ENCODE results near the gene PRKCA. TPM values are rescaled to one million over a fixed set of nuclear protein-coding genes. Genes with fewer than 3 reads are reported as not detected.

PRKCA gene
- total and polyA plus RNA-seq, 2 donors (not counting 3 experiments of a cell fraction or from before 2014, with no cell fraction given), result 7.5 to 34.2 TPM

- H2AFZ ChIP-seq (ENCODE audit: low read depth, low read length), result no peak overlapping the region
- no peaks in the 10 kb centered on the region for H3K9me3 ChIP-seq (replicated peaks; ENCODE audit: control insufficient read depth, insufficient read depth, low read length)
- H3K4me1 ChIP-seq (ENCODE audit: control insufficient read depth, extremely low read depth, insufficient read depth, low read length), result no peaks in the 10 kb centered on the region
- no peak overlapping the region for H3K27ac ChIP-seq (ENCODE audit: insufficient read depth, low read depth, low read length)
- no peaks in the 10 kb centered on the region for H3K36me3 ChIP-seq (ENCODE audit: control insufficient read depth in 2 of 2, extremely low read depth in 1 of 2, insufficient read depth in 2 of 2, low read length in 2 of 2)
- no TSS peak for BruUV-seq (replicated peaks)
- no peak overlapping the region for H3K9ac ChIP-seq (replicated peaks; ENCODE audit: extremely low read depth, insufficient read depth, low read length)
- H3K4me2 ChIP-seq (ENCODE audit: insufficient read depth, low read length), result no peak overlapping the region
- H3K4me3 ChIP-seq (replicated peaks in 1 of 3; ENCODE audit: insufficient read depth in 1 of 3, low read depth in 1 of 3, low read length in 3 of 3), result no peak overlapping the region
- dilution Hi-C loops (cut with MboI; ENCODE audit: extremely low pct_ligation_motif_present, low sequenced_read_pairs), result no loop called here
- ChIA-PET CTCF (interaction anchor here (1.4 to 1.5 kb wide), 2 partner anchors 14 to 15 kb away, joined by 5 to 6 read pairs; no protein-coding TSS in a partner anchor), POLR2A (no interaction called here)
- DNase-seq (ENCODE audit: low read depth, low spot score) (no peak), FAIRE-seq (no peak)
- intact Hi-C loops (cut with micrococcal nuclease), result no loop called here
- H3K27me3 ChIP-seq (ENCODE audit: control insufficient read depth in 2 of 2, insufficient read depth in 2 of 2, low read length in 2 of 2), result no peaks in the 10 kb centered on the region
- H4K20me1 ChIP-seq (replicated peaks; ENCODE audit: control insufficient read depth, extremely low read depth, insufficient read depth, low read length), result no peaks in the 10 kb centered on the region
- no peaks in the 10 kb centered on the region for H3K9me1 ChIP-seq (replicated peaks; ENCODE audit: control insufficient read depth, extremely low read depth, insufficient read depth, low read length)
- TF ChIP-seq POLR2A (IDR thresholded peaks at IDR 0.05; ENCODE audit: low read depth, low read length), result no peak
- no peaks in the 10 kb centered on the region for H3K79me2 ChIP-seq (ENCODE audit: control insufficient read depth, insufficient read depth, low read length)
Observed at GRCh38 chr17:66743511-66743910, 441.1 kb downstream of the PRKCA start.

- H2AFZ ChIP-seq (ENCODE audit: low read depth, low read length), result no peak overlapping the region
- CTCF ChIA-PET, result no interaction called here
Observed at GRCh38 chr17:66746736-66747135, 444.3 kb downstream of the PRKCA start.

More at GRCh38 chr17:66746736-66747135, 444.3 kb downstream of the PRKCA start:
- BruUV-seq (replicated peaks), result no TSS peak
- no peak overlapping the region for H3K4me2 ChIP-seq (ENCODE audit: insufficient read depth, low read length)
- H3K27me3 ChIP-seq (ENCODE audit: control insufficient read depth in 2 of 2, insufficient read depth in 2 of 2, low read length in 2 of 2), result no peaks in the 10 kb centered on the region
- H3K9ac ChIP-seq (replicated peaks; ENCODE audit: extremely low read depth, insufficient read depth, low read length), result no peak overlapping the region
- TF ChIP-seq MYC (IDR thresholded peaks at IDR 0.05; ENCODE audit: low read depth, low read length) (no peak), POLR2A (IDR thresholded peaks at IDR 0.05; ENCODE audit: low read depth, low read length) (no peak), MAX (IDR thresholded peaks at IDR 0.05; ENCODE audit: insufficient read depth, insufficient read length) (no peak), CTCF (IDR thresholded peaks at IDR 0.05; ENCODE audit: extremely low read depth in 1 of 2, insufficient read depth in 1 of 2, low read depth in 1 of 2, low read length in 2 of 2) (no peak), FOS (IDR thresholded peaks at IDR 0.05; ENCODE audit: borderline replicate concordance, insufficient read depth, low read length) (no peak), POLR2AphosphoS5 (IDR thresholded peaks at IDR 0.05; ENCODE audit: insufficient read depth, low read depth, low read length) (no peak), EZH2 (IDR thresholded peaks at IDR 0.05; ENCODE audit: borderline replicate concordance, low read depth, low read length, severe bottlenecking) (no peak), GATA2 (IDR thresholded peaks at IDR 0.05; ENCODE audit: insufficient read depth, insufficient read length, low read depth, low read length) (no peak), JUN (IDR thresholded peaks at IDR 0.05; ENCODE audit: borderline replicate concordance, insufficient read depth, insufficient read length, low read depth) (no peak)
- no peaks in the 10 kb centered on the region for H3K4me1 ChIP-seq (ENCODE audit: control insufficient read depth, extremely low read depth, insufficient read depth, low read length)
- dilution Hi-C loops (cut with MboI; ENCODE audit: extremely low pct_ligation_motif_present, low sequenced_read_pairs), result no loop called here
- H3K9me1 ChIP-seq (replicated peaks; ENCODE audit: control insufficient read depth, extremely low read depth, insufficient read depth, low read length), result no peaks in the 10 kb centered on the region
- POLR2A ChIA-PET, result no interaction called here
- no peaks in the 10 kb centered on the region for H3K36me3 ChIP-seq (ENCODE audit: control insufficient read depth in 2 of 2, extremely low read depth in 1 of 2, insufficient read depth in 2 of 2, low read length in 2 of 2)
- H3K27ac ChIP-seq (ENCODE audit: insufficient read depth, low read depth, low read length), result no peak overlapping the region
- FAIRE-seq (peak; percentile 46), DNase-seq (ENCODE audit: low read depth, low spot score) (no peak)
- H4K20me1 ChIP-seq (replicated peaks; ENCODE audit: control insufficient read depth, extremely low read depth, insufficient read depth, low read length), result no peaks in the 10 kb centered on the region
- no peaks in the 10 kb centered on the region for H3K79me2 ChIP-seq (ENCODE audit: control insufficient read depth, insufficient read depth, low read length)
- intact Hi-C loops (cut with micrococcal nuclease), result no loop called here
- H3K9me3 ChIP-seq (replicated peaks; ENCODE audit: control insufficient read depth, insufficient read depth, low read length), result no peaks in the 10 kb centered on the region
- H3K4me3 ChIP-seq (replicated peaks in 1 of 3; ENCODE audit: insufficient read depth in 1 of 3, low read depth in 1 of 3, low read length in 3 of 3), result no peak overlapping the region

Measured in endothelial cell of umbilical vein (primary cell).